NCI-H526 treated with DMSO at 0.1 percent for 48 hours (cell line): ENCODE results near the gene PLA2G2C.

ENCODE experiments used
- DNase-seq: peaks from one replicate; lab custom pipeline; 2025; lab: John Stamatoyannopoulos, UW

Gene PLA2G2C

DNA sequence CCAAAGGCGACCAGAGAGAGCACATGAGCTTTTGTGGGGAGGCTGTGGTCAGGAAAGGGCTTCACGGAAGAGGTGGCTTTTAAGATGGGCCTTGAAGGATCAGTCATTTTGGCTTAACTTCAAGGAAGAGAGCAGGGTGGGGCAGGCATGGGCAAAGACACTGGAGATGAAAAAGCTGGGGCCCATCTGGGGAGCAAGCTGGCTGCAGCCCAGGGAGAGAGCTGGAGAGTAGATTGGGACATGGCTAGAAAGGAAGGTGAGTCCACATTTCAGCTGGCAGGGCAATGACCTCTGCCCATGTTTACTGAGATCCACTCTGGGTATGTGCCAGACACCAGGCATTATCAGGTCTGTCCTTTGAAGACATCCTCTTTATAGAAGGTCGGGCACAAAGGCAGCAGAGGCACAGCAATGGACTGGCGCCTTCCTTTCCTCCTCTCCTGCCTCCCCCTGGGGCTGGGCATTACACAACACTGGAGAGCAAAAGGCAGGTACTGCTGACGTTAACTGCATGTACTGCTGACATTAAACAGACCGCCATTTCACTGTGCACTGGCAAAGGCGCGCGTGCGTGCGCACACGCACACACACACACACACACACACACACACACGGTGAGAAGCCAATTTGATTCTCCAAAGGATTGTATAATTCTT is 2.6 kb downstream of the PLA2G2C start:
- no peak for DNase-seq

DNA sequence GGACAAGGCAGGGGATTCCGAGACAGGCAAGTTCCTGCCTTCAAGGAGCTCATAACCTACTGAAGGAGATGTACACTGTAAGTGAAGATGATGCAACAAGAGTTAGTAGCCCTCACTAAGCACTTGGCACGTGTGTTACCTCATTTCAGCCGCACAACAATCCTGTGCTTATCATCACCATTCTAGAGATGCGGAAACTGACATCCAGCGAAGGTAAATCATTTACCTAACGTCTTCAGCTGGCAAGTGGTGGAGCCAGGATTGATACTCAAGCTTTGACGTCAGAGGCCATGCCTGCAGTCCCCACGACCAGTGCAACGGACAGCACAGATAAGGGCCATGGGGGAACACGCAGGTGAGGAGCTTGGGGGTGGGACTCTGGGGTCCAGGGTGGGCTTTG is 3.3 kb downstream of the PLA2G2C start:
- no peak for DNase-seq

DNA sequence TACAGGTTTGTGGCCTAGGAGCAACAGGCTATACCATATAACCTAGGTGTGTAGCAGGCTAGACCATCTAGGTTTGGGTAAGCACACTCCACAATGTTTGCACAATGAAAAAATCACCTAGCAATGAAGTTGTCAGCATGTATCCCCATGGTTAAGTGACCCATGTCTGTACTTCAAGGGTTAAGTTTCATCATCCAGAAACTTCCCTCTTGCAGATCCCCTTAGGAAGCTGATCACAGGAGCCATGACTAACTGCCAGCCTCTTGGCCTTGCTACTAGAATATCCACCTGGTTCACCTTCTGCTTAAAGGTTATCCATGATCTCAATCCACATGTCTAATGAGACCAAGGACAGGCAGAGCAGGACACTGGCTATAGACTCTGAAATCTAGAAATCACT is 3.9 kb downstream of the PLA2G2C start:
- no peak for DNase-seq

DNA sequence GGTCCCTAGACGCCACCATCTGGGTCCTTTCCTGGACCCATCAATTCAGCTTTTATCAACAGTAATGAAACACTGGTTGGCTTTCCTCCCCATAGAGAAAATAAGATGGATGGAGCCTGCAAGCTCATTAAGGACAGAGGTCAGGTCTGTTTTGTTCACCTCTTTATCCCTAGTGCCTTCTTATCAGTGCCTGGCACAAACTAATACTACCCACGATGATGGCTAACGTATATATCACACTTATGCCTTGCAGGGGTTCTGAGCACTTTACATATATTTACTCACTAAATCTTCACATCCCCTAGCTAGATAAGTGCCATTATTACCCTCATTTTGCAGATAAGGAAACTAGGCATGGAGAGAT is 5.5 kb downstream of the PLA2G2C start:
- no peak for DNase-seq

DNA sequence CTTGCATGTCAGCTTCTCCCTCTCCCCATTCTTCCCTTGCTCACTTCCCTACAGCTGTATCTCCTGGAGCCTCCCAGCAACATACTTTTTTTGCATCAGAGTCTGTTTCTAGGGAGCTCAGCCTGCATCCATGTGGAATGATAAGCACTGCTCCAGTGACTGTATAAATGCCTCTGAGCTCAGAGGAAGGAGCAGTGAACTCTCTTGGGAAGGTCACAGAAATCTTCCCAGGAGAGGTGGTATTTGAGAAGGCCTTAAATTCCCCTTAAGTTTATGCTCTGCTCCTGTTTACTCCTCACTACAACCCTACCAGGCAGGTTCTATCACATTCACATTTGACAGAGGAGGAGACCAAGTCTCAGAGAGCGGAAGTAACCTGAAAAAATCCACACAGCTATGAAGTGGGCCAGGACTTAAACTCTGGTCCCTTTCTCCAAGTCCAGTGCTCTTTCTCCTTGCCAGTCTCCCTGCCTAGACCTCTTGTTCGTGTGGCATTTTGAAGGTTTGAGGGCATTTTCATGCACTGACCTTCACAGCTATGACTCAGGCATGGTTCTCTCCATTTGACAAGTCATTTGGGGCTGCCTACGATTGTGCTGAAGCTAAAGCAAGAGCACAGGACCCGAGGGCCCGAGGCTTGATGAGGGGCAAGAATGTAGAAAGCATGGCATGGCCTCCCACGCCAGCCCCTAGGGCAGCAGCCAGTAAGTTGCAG is 6.0 kb downstream of the PLA2G2C start:
- DNase-seq: no peak

DNA sequence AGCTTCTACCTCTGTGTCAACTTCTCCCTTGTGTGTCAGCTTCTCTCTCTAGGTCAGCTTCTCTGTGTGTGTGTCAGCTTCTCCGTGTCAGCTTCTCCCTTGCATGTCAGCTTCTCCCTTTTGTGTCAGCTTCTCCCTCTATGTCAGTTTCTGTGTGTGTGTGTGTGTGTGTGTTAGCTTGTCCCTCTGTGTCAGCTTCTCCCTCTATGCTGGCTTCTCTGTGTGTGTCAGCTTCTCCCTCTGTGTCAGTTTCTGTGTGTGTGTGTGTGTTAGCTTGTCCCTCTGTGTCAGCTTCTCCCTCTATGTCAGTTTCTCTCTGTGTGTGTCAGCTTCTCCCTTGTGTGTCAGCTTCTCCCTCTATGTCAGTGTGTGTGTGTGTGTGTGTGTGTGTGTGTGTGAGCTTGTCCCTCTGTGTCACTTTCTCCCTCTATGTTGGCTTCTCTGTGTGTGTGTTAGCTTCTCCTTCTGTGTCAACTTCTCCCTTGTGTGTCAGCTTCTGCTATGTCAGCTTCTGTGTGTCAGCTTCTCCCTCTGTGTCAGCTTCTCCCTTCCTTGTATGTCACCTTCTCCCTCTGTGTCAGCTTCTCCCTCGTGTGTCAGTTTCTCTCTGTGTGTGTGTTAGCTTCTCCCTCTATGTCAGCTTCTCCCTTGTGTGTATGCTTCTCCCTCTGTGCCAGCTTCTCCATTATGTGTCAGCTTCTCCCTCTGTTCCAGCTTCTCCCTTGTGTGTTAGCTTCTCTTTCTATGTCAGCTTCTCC is 6.8 kb downstream of the PLA2G2C start:
- DNase-seq: no peak

DNA sequence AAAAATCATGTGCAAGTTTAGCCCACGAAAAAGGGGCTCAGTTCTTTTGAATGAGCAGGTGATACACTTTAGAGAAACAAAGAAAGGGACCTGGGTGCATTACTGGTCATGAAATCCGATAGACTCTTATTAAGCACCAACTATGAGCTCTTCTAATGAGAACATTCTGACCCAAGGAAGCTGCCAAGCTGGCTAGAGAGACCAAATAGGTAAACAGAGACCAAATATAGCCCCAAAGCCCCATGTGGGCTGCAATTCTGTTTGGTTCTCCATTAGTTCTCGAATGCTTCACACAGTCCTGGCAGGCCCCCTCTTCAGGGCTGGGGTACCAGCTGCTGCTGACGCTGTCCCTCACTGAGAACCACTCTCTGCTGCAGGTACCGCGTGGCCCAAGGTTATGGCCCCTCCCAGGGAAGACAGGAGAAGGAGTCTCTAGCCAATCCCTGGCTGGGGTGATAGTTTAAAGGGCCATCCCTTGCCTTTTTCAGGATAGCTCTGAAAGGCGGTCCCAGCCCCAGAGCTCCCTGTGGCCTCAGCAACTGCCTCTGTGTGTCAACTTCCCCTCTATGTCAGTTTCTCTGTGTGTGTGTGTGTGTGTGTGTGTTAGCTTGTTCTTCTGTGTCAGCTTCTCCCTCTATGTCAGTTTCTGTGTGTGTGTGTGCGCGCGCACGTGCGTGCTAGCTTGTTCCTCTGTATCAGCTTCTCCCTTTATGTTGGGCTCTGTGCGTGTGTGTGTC is 7.5 kb downstream of the PLA2G2C start:
- no peak for DNase-seq

DNA sequence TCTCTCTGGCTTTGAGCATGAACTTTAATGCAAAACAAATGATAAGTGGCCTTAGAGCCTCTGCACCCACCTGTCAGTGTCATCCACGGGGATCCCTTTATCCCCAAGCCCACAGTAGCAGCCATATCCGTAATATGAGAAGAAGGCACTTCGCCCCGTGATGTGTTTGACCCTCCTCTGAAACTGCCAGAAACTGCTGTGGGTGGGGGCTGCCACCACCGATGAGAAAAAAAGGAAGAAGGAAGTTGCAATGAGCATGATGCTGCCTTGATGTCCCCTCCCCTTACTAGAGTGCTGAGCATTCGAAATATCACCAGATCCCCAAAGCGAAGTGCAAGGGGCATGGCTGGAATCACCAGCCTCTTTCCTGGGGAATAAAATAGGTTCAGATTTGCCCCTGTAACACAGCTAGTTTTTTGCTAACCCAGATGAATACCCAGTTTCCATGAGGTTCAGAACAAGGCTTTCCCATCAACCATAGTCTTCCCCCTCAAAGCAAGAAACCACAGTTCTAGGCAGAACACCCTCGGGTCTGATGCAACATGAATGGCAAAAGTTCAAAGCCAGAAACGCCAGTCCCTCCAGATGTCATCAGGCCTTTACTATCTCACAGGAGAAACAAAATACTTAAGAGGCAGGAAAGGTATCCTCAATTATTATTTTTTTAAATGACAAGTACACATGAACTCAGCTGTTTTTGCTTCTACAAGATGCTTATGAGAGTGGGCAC is 11.2 kb downstream of the PLA2G2C start:
- no peak for DNase-seq

DNA sequence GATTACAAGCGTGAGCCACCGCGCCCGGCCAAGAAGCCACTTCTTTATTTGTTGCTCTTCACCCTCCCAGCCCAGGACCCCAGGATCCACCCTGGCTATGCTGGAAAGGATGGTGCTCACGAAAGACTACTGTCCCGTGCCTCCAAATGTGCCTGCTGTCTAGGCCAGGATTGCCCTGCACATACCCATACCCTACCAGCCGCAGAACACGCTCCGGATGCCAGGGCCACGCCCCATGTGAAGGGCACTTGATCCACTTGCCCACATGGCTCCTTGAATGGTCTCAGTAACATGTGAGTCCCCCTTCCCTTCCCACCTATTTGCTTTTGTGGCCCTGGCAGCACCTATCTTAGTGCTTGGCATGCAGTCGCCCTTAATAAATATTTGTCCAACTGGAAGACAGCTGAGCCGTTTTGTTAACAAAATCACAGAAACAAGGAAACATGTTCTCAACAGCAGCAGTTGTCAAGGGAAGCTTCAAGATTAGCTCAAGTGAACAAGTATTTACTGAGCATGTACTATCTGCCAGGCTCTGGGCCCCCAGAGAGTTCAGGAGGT is 14.2 kb downstream of the PLA2G2C start:
- no peak for DNase-seq

DNA sequence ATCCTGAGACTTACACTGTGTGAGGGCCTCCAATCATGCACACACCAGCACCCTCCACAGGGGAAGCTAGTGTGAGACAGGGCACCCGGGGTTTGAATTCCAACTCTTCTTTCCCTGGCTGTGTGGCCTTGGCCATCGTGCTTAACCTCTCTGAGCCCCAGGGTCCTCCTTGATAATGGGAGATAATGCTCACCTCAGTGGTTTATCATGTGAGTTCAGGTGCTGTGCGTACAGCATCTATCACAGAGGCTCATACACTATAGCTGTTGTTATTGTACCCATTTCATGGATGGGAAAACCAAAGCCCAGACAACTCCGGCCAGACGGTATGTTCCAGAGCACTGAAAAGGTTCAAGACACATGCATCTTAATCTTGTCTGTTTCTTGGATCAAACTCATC is 16.4 kb downstream of the PLA2G2C start:
- no peak for DNase-seq

DNA sequence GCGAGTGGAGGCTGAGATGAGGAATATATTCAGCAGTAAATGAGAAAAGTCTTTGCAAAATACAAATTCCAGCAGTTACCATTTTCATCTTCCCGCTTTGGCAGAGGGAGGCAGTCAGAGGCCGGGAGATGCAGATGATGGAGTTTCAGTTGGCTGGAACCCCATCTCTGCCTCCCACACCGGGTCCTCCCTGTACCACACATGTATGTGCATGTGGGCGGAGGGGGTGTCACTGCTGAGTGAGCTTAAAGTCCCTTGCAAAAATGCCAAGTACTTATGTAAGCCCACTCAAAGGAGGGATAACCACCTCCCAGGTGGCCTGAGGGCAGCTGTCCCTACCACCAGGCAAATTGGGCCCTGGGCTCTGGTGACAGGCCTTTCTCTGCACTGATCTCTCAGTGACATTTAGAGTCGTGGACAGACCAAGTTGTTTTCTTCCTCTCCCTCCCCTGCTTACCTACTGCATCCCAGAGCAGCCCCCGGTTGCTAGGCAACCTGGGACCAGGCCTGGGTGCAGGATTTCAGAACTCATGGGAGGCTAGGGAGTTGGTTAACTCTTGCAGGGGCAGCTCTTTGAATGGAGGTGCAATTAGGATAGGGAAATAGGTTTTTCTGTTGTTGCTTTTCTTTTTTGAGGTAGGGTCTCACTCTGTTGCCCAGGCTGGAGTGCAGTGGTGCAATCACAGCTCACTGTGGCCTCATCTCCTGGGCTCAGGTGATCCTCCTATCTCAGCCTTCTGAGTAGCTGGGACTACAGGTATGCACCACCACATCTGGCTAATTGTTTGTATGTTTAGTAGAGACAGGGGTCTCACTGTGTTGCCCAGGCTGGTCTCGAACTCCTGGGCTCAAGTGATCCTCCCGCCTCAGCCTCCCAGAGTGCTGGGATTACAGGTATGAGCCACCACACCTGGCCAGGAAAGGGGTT is 17.5 kb downstream of the PLA2G2C start:
- DNase-seq: no peak

DNA sequence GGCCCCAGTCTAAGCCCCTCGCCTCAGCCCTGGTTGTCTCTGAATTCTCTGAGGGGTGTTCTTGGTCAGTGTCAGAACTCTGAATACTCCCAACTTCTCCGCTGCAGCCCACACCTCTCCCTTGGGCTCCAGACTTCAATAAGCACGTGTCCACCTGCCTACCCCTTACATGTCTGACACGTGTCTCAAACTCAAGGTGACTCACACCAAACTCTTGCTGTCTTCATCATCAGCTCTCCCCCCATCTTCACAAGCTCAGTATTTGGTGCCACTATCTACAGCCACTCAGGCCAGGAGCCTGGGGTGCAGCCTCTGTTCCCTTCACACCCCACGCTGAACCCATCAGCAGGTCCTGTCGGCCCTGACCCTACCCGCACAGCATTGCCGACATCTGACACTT is 19.2 kb downstream of the PLA2G2C start:
- no peak for DNase-seq

DNA sequence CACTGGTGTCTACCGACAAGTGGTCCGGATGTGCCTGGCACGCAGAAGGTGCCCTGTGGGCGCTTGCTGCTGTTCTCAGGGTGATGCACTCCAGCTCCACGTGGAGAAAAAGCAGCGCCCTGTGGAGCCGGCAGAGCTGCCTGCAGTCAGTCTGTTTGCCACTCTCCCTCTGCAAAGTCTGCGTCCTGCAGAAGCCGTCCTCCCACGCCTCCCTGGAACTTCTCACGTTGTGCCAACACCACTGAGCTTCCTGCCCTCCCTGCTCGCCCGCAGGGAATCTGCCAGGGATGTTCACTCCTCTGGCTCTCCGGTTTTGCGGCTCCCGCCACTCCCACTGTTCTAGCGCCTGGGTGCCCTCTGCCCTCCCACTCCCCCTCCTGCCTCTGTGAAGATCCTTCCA is 20.3 kb downstream of the PLA2G2C start:
- DNase-seq: no peak

DNA sequence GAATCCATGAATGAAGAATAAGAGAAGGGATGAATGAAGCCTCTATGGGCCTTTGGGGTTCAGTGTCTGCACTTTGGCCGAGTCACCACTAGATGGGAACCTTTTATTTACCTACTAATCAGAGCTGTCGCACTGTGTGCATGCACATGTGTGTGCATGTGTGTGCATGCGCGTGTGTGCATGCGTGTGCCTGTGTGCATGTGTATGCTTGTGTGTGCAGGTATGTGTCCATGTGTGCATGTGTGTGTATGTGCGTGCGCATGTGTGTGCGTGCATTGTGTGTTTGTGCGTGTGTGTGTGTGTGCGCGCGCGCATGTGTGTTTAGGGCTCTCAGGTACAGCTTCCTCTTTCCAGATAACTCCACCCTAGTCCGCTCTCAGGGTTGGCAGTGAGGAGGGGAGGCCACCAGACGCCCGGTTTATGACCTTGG is 20.8 kb downstream of the PLA2G2C start:
- no peak for DNase-seq

DNA sequence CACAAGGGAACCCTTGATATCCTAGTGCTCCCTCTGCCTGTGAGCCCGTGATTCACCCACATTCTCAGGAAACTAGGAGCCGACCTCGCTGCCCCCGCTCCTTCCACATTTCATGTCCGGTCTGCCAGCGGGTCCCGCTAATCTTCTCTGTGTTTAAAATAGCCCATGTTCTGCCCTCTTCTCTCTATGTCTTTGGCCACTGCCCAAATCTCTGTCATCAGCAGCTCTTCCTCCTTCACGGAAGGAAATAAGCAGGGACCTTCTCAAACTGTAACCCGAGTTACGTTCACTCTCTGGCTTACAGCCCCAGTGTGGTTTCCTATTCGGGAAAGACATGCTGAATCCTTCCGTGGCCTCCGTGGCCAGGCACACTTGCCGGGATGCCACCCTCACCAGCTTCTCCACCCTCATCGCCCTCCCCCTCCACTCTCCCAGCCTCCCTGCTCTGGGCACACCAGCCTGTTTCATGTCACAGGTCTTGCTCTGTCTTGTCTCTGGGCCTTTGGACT is 21.6 kb downstream of the PLA2G2C start:
- DNase-seq: no peak

DNA sequence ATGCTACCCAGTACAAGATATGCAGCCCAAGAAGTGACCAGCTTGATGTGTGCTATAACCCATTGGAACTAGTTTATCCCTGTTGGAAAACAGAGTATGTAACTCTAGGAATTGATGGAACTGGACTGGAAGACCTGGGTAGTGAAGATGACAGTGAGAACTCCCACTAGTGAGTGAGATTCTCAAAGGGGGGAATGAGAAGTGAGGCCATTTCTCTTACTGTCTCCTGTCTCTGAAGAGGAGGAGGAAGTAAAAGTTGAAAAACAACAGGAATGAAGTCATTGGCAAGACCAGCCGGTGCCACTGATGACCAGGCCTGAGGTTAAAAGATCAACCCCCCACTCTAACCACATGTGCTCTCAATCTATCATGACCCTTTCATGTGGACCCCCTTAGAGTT is 26.3 kb downstream of the PLA2G2C start:
- DNase-seq: no peak

DNA sequence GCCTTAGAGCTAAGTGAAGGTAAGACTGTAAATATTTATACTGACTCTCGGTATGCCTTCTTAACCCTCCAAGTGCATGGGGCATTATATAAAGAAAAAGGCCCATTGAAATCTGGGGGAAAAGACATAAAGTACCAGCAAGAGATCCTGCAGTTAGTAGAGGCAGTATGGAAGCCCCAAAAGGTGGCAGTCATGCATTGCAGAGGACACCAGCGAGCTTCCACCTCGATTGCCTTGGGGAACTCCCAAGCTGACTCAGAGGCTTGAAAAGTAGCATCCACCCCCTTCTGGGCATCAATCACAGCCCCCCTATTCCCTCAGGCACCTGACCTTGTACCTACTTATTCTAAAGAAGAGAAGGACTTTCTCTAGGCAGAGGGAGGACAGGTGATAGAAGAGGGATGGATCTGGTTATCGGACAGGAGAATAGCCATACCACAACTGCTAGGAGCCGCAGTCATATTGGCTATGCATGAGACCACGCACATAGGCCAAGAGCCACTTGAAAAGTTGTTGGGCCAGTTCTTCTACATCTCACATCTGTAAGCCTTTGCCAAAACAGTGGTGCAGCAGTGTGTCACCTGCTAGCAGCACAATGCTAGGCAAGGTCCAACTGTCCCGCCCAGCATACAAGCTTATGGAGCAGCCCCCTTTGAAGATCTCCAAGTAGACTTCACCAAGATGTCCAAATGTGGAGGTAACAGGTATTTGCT is 27.8 kb downstream of the PLA2G2C start:
- DNase-seq: no peak

DNA sequence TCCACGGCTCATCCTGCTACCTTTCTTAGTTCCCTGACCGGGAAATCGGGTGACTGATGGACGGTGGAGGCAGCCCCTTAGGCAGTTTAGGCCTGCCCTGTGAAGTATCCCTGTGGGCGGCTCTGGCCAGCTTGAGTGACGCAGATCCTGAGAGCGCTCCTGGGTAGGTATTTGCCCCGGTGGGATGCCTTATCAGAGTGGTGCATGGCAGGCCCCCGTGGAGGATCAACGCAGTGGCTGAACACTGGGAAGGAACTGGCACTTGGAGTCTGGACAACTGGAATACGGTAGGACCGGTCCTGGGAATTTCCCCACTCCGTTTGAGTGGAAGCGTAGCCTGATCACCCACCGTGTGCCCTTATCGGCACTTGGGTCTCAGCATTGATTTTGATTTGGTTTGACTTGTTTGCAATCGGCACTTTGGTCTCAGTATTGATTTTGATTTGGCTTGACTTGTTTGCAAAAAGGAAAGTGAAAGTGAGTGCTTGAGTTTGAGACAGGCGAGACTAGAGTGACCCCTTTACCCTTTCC is 32.0 kb downstream of the PLA2G2C start:
- no peak for DNase-seq

DNA sequence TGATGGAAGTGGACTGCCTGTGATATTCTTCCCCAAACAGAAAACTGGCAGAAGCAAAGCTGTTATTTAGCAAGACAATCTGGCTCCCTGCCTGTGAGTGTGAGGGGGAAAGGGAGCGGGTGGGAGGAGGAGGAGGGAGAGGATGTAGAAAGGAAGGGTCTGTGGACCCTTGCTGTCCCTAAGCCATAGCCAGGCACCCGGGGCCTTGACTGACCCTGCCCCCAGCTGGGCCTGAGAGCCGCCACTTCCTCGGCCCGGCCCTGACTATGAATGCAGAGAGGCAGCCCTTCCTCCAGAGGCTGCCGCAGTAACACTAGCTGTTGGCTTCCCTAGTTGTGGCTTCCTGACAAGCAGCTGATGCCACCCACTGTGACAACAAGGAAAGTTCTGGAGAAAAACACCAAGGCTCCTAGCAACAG is 33.3 kb downstream of the PLA2G2C start:
- no peak for DNase-seq
